SK-N-DZ (cell line): Measurements from ENCODE around the gene SLC25A44.
A peak's percentile ranks its signal among the peaks of the same experiment; 100 is the strongest.

Source experiments
- DNase-seq: peaks from one replicate; pipeline ENCODE4 v3.0.0-alpha.2; 2015; ENCODE audit warnings: low spot score

Gene SLC25A44

DNA sequence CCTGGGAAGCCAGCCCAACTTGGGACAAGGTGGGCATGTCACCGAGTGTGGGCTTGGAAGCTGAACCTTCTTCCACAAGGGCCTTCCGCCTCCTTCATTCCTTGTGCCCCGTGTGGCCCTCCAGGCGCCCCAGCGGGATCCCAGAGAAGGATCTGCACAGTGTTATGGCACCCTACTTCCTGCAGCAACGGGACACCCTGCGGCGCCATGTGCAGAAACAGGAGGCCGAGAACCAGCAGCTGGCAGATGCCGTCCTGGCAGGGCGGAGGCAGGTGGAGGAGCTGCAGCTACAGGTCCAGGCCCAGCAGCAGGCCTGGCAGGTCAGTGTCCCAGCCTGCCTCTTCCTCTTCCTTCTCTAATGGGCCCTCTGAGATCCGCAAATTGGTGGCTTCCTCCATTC is 42.3 kb downstream of the SLC25A44 start:
- no peak for DNase-seq

DNA sequence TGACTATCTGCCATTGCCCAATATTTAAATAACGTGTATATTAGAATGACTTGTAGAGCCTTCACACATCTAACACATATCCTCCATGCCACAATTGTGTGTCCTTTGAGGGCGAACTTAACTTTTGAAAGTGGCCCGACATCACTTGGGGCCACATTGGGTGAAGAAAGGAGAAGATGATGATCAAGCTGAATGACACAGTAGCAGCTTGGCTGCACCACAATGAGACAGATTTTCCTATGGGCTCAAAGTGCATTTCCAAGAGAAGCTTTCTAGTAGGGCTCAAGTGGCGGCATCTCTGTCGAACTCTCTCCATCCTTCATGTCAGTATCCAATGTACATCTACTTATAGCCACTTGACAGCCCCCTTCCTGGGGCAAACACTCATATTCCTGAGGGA is 44.3 kb downstream of the SLC25A44 start:
- DNase-seq: no peak

DNA sequence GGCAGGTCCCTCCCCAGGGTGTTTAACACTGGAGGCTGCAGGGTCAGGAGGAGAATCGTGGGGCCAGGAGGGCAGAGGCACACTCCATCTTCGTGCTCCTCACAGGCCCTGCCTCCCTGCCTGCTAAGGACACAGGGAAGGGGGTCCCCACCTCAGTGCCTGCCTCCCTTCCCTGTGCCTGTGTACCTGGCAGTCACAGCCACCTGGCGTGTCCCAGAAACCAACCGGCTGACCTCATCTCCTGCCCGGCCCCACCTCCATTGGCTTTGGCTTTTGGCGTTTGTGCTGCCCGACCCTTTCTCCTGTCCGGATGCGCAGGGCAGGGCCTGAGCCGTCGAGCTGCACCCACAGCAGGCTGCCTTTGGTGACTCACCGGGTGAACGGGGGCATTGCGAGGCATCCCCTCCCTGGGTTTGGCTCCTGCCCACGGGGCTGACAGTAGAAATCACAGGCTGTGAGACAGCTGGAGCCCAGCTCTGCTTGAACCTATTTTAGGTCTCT is 47.5 kb downstream of the SLC25A44 start:
- no peak for DNase-seq

DNA sequence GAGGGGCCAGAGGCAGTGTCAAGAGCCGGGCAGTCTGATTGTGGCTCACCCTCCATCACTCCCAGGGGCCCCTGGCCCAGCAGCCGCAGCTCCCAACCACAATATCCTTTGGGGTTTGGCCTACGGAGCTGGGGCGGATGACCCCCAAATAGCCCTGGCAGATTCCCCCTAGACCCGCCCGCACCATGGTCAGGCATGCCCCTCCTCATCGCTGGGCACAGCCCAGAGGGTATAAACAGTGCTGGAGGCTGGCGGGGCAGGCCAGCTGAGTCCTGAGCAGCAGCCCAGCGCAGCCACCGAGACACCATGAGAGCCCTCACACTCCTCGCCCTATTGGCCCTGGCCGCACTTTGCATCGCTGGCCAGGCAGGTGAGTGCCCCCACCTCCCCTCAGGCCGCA is 48.0 kb downstream of the SLC25A44 start, which contains the start of gene BGLAP:
BGLAP (plus strand) TSS at position 259 of the 400 bp plus-strand sequence; CDS start at position 307, 48 bp downstream.
- no peak for DNase-seq

DNA sequence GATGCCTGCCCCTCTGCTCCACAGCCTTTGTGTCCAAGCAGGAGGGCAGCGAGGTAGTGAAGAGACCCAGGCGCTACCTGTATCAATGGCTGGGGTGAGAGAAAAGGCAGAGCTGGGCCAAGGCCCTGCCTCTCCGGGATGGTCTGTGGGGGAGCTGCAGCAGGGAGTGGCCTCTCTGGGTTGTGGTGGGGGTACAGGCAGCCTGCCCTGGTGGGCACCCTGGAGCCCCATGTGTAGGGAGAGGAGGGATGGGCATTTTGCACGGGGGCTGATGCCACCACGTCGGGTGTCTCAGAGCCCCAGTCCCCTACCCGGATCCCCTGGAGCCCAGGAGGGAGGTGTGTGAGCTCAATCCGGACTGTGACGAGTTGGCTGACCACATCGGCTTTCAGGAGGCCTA is 48.8 kb downstream of the SLC25A44 start:
- no peak for DNase-seq

DNA sequence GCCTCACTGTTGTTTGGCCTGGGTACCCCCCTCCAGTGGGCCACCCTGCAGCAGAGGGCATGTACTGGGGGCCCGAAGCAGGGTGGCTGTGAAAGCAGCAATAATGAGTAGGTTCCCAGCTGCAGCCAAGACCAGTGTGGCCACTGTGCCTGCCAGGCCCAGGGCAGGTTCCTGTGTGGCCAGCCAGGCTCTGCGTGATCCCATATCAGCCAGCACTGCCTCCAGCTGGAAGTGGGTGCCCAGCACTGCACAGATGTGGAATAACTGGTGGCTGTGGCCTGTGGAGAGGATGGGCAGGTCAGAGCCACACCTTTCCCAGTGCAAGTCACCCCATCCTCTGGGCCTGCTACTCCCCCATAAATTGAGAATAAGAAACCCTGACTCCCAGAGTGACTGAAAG is 50.2 kb downstream of the SLC25A44 start:
- no peak for DNase-seq

DNA sequence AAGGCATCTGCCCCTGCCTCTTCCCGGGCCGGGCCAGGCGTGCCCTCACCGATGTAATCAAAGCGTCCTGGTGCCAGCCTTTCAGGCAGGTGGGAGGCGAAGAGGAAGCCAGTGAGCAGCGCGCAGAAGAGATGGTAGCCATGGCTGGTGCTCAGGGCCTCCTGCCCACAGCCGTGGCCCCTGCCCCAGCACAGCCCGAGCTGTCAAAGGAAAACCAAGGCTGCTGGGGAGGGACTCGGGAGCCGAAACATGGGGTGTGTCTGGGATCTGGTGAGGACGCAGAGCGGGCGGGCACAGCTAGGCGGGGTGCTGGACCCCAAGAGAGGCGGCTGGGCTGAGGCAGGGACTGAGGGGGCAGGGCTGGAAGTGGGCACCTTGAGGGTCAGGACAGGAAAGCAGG is 50.8 kb downstream of the SLC25A44 start:
- DNase-seq: no peak

DNA sequence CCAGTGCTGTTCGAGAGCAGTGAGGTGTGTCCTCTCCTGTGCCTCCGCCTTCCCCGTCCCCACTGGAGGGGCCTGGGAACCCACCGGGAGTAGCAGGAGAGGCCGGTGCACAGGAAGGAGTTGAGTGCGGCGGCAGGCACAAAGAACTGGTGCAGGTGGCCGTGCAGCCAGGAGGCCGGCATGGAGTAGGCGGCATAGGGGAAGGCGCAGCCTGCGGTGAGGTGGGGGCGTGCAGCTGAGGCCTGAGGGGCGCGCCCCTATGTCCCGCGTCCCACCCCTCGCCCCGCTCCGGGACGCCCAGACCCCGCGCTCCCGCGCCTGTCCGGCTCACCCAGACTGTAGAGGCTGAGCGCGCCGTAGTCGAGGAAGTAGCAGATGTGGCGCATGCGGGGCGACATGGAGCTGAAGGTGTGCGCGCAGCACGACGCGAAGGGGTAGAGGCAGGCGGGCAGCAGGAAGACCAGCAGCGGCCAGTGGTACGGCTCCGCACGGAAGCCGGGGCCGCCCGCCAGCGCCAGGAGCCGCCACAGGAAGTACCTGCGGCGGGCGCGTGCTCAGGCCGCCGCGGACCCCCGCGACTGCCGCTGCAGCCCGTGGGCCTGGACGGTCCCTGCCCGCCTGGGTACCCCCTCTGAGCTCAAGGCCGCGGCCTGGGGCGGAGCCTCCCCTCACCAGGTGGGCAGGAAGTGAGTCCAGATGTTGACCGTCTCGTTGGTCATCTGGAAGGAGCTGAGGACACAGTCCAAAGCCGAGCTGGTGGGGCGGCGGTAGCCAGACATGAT is 51.7 kb downstream of the SLC25A44 start:
- DNase-seq: no peak

DNA sequence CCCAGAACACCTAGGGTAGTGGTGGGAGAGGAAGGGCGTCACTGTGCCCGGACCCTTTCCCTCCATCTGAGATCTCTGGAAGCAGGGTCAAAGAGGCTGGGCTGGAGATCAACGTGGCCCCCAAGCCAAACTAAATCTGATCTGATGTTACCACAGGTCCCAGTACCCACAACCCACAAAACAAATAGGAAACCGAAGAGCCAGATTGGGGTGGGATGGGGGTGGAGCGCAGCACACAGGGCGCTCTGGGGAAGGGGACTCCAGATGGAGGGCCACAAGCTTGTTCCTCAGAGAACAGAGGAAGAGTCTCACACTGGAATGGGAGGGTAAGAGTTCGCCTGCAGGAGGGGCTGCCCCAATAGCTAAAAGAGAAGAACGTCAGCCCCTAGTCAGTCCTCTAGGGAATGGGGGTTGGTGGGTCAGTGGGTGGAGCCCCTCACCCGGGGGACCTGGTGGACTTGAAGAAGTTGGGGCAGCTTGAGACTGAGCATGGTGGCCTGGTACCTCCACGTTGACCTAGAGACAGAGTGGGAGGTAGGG is 52.4 kb downstream of the SLC25A44 start:
- no peak for DNase-seq

DNA sequence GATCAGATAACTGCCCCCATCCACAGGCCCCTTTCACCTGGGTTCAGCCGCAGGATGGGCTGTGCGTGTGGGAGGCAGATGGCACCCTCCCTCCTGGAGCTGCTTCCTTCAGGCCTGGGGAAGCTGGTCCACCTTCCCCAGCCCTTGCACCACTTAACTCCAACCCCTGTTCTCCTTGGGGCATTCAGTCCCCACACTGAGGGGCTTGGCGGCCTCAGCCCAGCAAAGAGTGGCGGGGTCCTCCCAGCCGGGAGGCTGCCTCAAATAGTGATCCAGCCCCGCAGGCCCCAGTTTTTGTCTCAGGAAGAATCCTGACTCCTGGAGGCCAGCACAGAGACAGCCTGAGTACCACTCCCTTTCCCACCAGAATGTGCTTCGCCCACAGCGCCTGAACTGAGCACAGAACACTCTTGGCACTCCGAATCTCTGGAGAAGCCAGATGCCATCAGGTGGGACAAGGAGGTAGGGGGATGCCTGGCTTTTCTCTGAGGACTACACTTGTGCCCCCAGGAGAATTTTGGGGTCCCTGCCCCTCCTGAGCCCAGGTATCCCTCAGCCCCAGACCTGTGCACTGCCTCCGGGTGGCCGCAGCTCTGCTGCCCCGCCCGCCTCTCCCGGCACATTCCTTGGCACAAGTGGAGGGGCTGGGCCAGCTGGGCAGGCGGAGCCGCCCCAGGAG is 53.0 kb downstream of the SLC25A44 start:
- no peak for DNase-seq

DNA sequence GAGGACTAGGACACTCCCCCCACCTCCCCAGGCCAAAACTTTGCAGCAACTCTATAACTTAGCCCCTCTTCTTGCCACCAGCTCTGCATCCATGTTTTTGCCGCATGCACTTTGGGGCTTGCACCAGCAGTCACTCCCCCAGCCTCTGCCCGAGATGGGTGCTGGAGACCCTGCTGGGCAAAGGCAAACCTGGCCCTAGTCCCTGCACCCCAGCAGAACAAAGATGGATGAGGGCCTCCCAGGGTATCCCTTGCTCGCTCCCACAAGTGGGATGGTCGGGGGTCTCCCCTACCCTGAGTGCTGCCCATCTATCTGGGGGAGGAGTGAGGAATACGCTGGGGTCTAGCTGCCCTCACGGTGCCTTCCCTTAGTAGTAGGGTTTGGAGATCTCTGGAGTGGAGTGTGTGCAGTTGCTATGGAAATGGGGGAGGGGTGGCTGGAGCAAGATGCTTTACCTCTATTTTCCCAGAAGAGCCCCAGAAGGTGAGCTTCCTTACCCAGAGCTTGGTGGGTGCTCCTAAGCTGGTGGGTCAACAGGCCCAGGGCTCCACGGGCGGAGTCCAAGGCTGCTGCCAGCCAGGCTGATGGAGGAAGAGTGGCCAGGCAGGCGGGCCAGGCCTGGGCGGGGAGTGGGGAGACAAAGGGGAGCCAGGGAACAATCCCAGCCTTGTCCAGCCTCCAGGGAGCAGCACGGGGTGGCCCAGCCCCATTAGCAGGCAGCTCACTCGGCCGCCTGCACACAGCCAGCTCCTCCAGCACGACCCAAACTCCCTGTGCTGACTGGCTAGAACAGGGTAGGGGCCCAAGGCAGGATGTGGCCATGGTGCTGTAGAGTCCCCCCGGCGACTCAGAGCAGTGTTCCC is 53.8 kb downstream of the SLC25A44 start, which contains the start of gene PAQR6:
PAQR6 (minus strand) TSS at position 597 of the 863 bp plus-strand sequence. CDS start 1,325 bp downstream, outside the sequence.
- DNase-seq: no peak

DNA sequence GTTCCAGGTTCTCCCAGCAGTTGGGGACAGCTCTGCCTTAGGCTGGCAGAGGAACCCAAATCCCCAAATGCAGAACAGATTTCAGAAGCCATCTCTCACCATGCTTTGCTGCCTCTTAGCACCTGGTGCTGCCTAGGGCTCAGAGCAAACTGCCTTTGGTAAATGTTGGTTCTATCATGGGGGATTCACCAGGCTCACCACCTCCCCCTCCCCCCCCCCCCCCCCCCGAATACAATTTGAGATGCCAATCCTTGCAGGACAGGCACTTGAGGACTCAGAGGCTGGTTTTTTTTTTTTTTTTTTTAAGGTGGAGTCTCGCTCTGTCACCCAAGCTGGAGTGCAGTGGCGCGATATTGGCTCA is 54.4 kb downstream of the SLC25A44 start:
- DNase-seq: no peak

DNA sequence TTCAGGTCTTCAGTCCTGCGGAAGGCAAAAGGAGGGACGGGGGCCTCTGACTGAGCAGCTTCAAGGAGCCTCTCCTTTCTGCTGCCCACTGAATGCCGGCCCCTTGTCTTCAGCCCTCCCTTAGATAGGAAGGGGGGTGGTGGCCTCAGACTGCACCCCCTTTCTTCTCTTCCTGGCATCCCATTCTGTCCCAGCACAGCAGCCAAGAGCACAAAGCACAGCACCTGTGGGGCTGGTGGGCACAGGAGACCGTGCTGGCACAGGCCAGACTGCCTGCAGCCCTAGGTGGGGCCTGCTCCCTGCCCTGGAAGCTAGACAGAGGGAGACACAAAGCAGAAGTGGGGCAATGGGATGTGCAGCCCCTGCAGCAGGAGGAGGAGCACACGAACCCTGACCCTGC is 55.7 kb downstream of the SLC25A44 start:
- DNase-seq: no peak

DNA sequence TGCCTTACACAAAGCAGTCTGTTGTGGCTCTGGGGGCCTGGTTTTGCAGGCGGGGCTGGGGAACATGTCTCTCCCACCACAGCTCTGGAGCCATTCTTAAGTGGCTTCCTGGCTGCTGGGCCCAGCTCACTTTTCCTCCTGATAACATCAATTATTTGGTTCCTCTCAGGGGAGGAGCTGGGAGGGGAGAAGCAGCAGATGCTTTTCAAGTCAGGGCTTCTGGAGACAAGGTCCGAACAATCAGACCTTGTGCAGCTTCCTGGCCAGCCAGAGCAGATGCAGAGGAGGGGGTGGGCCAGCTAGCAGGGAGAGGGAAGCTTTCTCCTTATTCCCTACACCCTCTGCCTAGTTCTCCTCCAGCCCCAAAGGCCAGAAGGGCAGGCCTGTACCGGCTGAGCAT is 57.6 kb downstream of the SLC25A44 start:
- DNase-seq: peak; percentile 100

DNA sequence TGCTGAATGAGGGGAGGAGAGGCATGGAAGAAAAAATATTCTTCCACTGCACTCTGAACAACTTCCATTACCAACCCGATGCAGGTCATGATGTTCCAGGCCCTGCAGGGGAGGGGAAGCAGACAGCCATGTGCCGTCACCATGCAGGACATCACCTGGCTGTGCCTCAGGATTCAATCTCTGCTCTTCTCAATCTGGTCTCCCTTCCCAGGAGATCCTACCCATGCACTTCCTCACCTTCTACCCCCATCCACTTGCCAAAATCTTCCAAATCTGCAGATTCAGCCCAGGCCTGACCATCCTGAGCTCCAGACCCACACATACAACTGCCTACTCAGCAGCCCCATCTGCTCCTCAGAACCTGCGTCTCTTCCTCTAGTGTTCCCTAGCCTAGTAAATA is 59.7 kb downstream of the SLC25A44 start:
- DNase-seq: no peak

DNA sequence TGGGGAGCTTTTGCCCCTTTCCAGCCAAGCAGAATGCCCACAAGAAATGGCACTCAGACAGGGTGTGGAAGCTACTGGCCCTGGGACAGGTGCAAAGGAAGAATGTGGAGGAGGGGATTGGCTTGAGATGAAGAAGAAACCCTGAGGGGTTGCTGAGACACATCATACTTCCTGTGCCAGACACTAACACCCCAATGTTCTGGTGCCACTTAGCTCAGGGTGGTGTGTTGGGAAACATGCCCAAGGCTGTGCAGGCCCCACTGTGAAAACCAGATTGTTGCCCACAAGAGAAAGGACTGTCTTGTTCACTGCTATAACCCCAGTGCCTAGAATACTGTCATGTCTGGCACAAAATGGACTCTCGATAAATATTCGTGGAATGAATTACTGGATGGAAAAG is 63.8 kb downstream of the SLC25A44 start:
- no peak for DNase-seq

DNA sequence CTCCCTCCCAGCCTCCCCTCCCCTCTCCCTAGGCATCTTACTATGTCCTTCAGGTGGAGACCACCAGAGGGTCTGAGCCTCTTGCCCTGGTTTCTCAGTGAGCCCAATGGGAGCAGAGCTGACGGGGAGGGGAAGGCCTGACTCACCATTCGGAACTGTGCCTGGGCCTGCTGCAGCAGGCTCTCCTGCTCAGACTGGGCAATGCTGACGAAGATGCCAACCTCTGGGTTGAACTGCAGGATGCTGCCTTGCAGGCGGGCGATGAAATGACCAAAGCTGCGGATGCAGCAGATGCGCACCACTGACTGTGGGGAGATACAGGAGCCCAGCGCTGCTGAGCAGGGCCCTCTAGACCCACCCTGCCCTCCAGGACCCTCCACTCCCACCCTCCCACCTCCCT is 65.0 kb downstream of the SLC25A44 start:
- DNase-seq: no peak

DNA sequence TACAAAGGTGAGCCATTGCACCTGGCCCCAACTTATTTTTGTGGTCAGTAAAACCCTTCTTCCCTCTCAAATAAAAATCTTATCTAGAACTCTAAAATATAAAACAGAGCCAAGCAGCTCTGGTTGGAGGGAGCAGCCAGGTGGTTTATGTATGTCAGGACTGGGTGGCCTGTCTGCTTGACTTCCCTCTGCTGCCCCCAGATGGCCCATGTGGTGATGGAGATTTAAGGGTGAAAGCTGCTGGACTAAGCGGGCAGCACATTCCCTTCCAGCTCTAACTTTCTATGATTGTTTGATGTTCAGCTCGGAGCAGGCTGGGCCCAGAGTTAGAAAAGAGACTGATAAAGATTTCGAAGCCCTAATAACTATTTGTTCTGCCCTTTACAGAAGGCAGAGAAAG is 65.9 kb downstream of the SLC25A44 start:
- DNase-seq: no peak

DNA sequence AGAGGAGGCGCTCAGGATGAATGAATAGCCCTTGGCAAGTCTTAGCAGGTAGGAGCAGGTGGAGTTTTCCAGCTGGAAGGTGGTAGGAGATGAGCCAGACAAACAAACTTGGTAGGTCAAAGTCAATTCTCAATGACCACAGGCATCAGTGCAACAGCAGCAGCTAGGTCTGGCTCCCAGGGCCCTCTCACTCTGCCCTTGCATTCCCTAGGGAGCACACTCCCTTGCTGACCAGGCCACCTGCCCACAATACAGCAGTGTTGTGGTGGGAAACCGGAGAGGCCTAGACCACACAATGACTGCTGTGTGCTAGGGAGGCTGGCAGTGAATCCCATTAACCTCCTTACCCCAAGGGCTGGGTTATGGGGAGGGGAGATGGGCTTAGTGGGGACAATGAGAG is 67.0 kb downstream of the SLC25A44 start:
- DNase-seq: no peak
